Testis (tissue), 5 donors: ENCODE results near the gene ZNF683. TPM values are rescaled to one million over a fixed set of nuclear protein-coding genes. Genes with fewer than 3 reads are reported as not detected.
"Not testable (repeated sequence)": the region's sequence is repeated elsewhere in the genome, so short reads cannot be mapped to it uniquely, and the experiment has no call there.

Experiments
- DNase-seq: peaks from one replicate; pipeline ENCODE4 v3.0.0-alpha.2; 2019
- H3K27ac ChIP-seq, 2 donors: fragments of 200-600 bp; sonication (generic); one replicate each; pipeline ENCODE4 v1.5.1; 2019
- H3K27me3 ChIP-seq: fragments of 200-600 bp; sonication (generic); one replicate; pipeline ENCODE4 v1.5.1; 2019
- H3K36me3 ChIP-seq: fragments of 200-600 bp; sonication (generic); one replicate; pipeline ENCODE4 v1.5.1; 2017; ENCODE audit warnings: low read depth; ENCODE audit errors: missing control alignments
- H3K4me1 ChIP-seq: fragments of 200-600 bp; sonication (generic); one replicate; pipeline ENCODE4 v1.5.1; 2019
- H3K4me3 ChIP-seq, 2 donors: fragments of 200-600 bp; sonication (generic); one replicate each; pipeline ENCODE4 v1.5.1; 2017 to 2019
- H3K9me3 ChIP-seq: fragments of 200-600 bp; sonication (generic); one replicate; pipeline ENCODE4 v1.5.1; 2017
- POLR2A ChIP-seq: fragments of 450-650 bp; IDR thresholded peaks from one replicate; pipeline ENCODE4 v1.6.1; 2017; ENCODE audit warnings: antibody characterized with exemption, mild to moderate bottlenecking, moderate library complexity
- WGBS, 2 donors: methylation state at CpG; one replicate each; pipeline ENCODE4 v1.1.5; 2018; 5-methylcytosine and 5-hydroxymethylcytosine counted together
- intact Hi-C: fragments of 100-400 bp; cut with DNase I; formaldehyde crosslinking; loops from one replicate; pipeline ENCODE4 v1.15.1; 2023; ENCODE audit warnings: low total_unique reads
- long read RNA-seq, 2 donors: transcript quantifications; one replicate each; lab custom pipeline, GENCODE V29; 2026
- polyA plus RNA-seq: library from polyadenylated mRNA; stranded (reverse); fragments of 350-450 nt; fragmentation: Illumina TruSeq; extraction: RNeasy Lipid Tissue Mini Kit (QIAGEN cat#74804); gene quantifications from one replicate; pipeline ENCODE4 v1.2.3, GENCODE V29; 2014; ENCODE audit warnings: low read depth, low replicate concordance; ENCODE audit not compliant: insufficient read depth
- total RNA-seq, 2 donors: library from RNA; depleted of rRNA; stranded (reverse); fragments of >200 nt; gene quantifications; one replicate each; pipeline ENCODE4 v1.2.3, GENCODE V29; 2016
- TF ChIP-seq, protein P1 (sequence below), 3 experiments: fragments of 450-650 bp in 2 of 3; fragments of 200-600 bp in 1 of 3; sonication (generic) in 1 of 3; IDR thresholded peaks; one replicate each; pipeline ENCODE4 v1.5.1; 2016 to 2019; ENCODE audit warnings: antibody characterized with exemption in 3 of 3, mild to moderate bottlenecking in 2 of 3, moderate library complexity in 1 of 3

Gene ZNF683
- total RNA-seq (10 to 100 TPM; 22.9 to 63.9 TPM), polyA plus RNA-seq (87.5 TPM)
- long read RNA-seq, donor 1, partial matches to known transcripts = 1,096 of 1,141 reads
- long read RNA-seq, donor 1, other reads (novel, unspliced or antisense) = 45 of 1,141 reads
- long read RNA-seq, donor 2 = 0 reads

DNA sequence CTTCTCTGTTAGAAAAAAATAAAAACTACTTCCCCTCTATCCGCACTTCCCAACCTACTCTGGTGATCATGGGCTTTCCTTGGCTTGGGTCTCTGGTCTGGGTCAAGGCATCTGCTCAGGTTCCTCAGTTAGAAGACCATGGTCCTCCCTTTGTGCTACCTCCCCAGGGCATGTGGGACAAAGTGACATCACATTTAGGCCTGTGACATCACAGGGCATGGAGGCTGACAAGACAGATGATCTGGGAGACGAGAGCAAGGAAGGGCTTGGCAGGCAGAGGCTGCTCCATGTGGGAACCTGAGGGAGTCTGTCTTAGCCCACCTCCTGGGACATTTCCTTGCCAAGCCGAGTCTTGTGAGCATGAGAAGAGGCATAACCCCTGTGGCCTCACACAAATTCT, at the start of gene ZNF683:
Gene ZNF683, minus strand, starts transcription at position 140 of the 400 bp plus-strand sequence. CDS start 4,179 bp downstream, outside the sequence.
- H3K9me3 ChIP-seq, H3K27ac ChIP-seq, H3K4me3 ChIP-seq, H3K36me3 ChIP-seq, intact Hi-C loops, H3K4me1 ChIP-seq, H3K27me3 ChIP-seq, DNase-seq: not testable (repeated sequence)
- 71 to 96% methylated on average over 2 to 3 of the region's 3 CpGs for WGBS, 2 donors

DNA sequence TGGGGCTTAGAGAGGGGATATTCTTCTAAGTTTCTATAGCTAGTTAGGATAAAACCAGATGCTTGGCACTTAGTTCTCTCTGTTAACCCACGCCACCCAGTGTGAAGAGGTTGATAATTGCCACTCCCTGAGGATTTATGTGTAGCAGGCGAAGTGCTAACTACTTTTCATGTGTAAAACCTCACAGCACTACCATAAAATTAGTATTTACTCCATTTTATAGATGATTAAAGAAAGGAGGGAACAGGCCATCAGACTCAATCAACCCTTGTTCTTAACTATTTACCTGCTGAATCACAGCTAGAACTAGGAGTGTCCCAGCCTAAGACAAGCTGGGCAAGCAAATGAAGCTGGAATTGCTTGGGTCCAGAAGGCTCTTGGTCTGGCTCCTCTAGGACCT, 46.9 kb upstream of the ZNF683 start:
- no peak for DNase-seq
- Histone ChIP-seq H3K4me3 (no peak overlapping the region), H3K27ac (no peak overlapping the region), H3K4me1 (no peaks in the 10 kb centered on the region), H3K9me3 (no peaks in the 10 kb centered on the region), H3K36me3 (no peaks in the 10 kb centered on the region), H3K27me3 (no peaks in the 10 kb centered on the region)
- TF ChIP-seq, protein P1, sequence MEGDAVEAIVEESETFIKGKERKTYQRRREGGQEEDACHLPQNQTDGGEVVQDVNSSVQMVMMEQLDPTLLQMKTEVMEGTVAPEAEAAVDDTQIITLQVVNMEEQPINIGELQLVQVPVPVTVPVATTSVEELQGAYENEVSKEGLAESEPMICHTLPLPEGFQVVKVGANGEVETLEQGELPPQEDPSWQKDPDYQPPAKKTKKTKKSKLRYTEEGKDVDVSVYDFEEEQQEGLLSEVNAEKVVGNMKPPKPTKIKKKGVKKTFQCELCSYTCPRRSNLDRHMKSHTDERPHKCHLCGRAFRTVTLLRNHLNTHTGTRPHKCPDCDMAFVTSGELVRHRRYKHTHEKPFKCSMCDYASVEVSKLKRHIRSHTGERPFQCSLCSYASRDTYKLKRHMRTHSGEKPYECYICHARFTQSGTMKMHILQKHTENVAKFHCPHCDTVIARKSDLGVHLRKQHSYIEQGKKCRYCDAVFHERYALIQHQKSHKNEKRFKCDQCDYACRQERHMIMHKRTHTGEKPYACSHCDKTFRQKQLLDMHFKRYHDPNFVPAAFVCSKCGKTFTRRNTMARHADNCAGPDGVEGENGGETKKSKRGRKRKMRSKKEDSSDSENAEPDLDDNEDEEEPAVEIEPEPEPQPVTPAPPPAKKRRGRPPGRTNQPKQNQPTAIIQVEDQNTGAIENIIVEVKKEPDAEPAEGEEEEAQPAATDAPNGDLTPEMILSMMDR (IDR thresholded peaks at IDR 0.05) = no peak
- TF ChIP-seq POLR2A = no peak
- WGBS, 2 donors = 72 to 78% methylated on average over 2 of the region's 2 CpGs
- intact Hi-C loops = no loop called here

DNA sequence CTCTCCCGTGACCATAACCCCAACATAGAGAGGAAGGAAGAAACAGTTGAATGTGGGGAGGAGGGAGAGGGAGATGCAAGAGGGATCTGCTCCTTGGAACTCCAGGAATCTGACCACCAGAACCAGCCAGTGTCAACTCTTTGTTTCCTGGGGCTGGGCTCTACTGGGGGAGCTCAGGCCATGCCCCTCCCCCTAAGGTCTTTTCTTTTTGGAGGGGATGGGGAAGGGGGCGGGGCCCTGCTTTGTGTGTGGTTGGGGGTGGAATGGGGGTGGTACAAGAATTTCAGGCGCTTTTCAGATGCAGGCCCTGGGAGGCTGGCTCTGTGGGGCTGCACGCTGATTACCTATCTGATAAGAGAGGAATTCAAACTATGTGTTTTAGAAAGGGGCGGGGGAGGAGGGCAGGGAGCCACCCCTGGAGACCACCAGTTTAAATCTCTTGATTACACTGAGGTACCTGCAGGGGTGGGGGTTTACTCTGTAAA, 46.4 kb upstream of the ZNF683 start:
- H3K36me3 ChIP-seq = no peaks in the 10 kb centered on the region
- no peak for TF ChIP-seq POLR2A
- TF ChIP-seq, protein P1 (IDR thresholded peaks at IDR 0.05) = no peak
- H3K27me3 ChIP-seq = no peaks in the 10 kb centered on the region
- no peak overlapping the region for H3K27ac ChIP-seq
- H3K4me3 ChIP-seq = no peak overlapping the region
- H3K4me1 ChIP-seq = no peaks in the 10 kb centered on the region
- H3K9me3 ChIP-seq = no peaks in the 10 kb centered on the region
- WGBS, 2 donors = 28 to 49% methylated on average over 5 of the region's 5 CpGs
- intact Hi-C loops = no loop called here
- no peak for DNase-seq

DNA sequence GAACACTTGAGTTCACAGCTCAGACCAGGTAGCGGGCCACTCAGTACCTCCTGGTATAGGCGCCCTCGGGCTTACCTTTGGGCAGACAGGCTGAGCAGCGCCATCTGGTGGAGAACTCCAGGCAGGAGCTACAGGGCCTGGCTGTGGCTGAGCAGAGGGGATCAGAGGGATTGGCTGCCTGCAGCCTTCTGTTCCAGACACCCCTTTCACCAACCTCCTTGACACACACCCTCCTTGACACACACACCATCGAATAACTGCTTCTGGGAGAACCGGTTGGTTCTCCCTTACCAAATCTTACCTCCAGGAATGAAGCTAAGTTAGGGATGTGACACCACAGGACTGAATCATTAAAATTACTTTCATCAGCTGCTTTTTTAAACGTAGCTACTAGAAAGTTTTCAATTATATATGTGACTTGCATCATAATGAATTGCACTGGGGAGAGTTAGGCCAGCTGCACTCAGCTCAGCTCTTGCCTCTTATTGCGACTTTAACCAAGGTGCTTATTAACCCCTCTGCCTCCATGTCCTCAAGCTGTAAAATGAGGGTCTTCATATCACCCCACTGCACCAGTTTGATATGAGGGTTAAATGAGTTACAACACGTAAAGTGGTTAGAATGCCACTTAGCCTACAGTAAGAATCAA, 44.7 kb upstream of the ZNF683 start:
- intact Hi-C loops = no loop called here
- Histone ChIP-seq H3K27me3 (no peaks in the 10 kb centered on the region), H3K4me1 (no peaks in the 10 kb centered on the region), H3K27ac (no peak overlapping the region), H3K9me3 (no peaks in the 10 kb centered on the region), H3K4me3 (no peak overlapping the region), H3K36me3 (no peaks in the 10 kb centered on the region)
- TF ChIP-seq POLR2A = no peak
- TF ChIP-seq, protein P1 (IDR thresholded peaks at IDR 0.05) = peak; percentile 11 to 76 (median 62)
- DNase-seq = peak; percentile 91
- 25 to 41% methylated on average over 9 of the region's 9 CpGs for WGBS, 2 donors

DNA sequence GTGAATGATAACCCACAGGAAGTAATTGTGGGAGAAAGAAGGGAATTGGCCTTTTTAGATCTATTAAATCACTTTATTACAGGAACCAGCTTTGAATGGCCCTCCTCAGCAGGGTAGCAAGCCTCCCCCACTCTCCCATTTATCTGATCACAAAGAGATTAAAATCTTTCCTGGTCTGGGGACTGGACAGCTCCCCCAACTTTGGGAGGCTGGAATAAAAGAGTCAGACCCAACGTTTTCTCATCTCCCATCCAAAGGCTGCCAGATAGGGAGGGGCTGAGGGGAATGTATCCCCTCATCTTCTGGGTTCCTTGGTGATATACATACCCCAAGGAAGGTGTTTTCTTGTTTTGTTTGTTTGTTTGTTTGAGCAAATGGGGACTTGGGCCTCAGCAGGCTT, 40.5 kb upstream of the ZNF683 start:
- H3K36me3 ChIP-seq = no peaks in the 10 kb centered on the region
- H3K4me1 ChIP-seq = no peaks in the 10 kb centered on the region
- TF ChIP-seq, protein P1 (IDR thresholded peaks at IDR 0.05) = no peak
- no peak for TF ChIP-seq POLR2A
- no peak overlapping the region for H3K4me3 ChIP-seq
- peaks cover 8% of the 10 kb centered on the region for H3K27me3 ChIP-seq
- 9 to 18% methylated on average over 1 of the region's 1 CpG for WGBS, 2 donors
- H3K9me3 ChIP-seq = no peaks in the 10 kb centered on the region
- no peak overlapping the region for H3K27ac ChIP-seq
- DNase-seq = no peak
- intact Hi-C loops = no loop called here
